H7 (cell line): ENCODE measurements around the gene CARS2. TPM values are rescaled to one million over a fixed set of nuclear protein-coding genes. Genes with fewer than 3 reads are reported as not detected.
"Not testable (repeated sequence)": the region's sequence is repeated elsewhere in the genome, so short reads cannot be mapped to it uniquely, and the experiment has no call there.

Experiments used
- DNase-seq: peaks from one replicate; pipeline ENCODE4 v3.0.0; 2012
- H3K27me3 ChIP-seq: 2 replicates; pipeline ENCODE4 v1.6.0; 2011; ENCODE audit warnings: mild to moderate bottlenecking, low read length; ENCODE audit not compliant: control insufficient read depth, insufficient read depth
- H3K36me3 ChIP-seq: replicated peaks from 2 replicates; pipeline ENCODE4 v1.5.1; 2011; ENCODE audit warnings: low read length; ENCODE audit not compliant: control insufficient read depth, insufficient read depth
- H3K4me3 ChIP-seq: 2 replicates; pipeline ENCODE4 v1.5.1; 2011; ENCODE audit warnings: low read depth, mild to moderate bottlenecking, control low read depth, low read length, moderate library complexity; ENCODE audit not compliant: insufficient read depth
- total RNA-seq: library from RNA; depleted of rRNA; stranded (reverse); fragments of >200 nt; shearing (Covaris generic); gene quantifications from 2 replicates; pipeline ENCODE4 v1.2.3, GENCODE V29; 2014

The CARS2 gene
- total RNA-seq, 1 experiment from 2014 or later = 44.3 TPM

- no peak overlapping the region for H3K4me3 ChIP-seq
- peaks cover 6% of the 10 kb centered on the region for H3K36me3 ChIP-seq
- no peaks in the 10 kb centered on the region for H3K27me3 ChIP-seq
- DNase-seq = peak; percentile 61
Measured at GRCh38 chr13:110625771-110626321, 80.1 kb downstream of the CARS2 start.

- no peak overlapping the region for H3K4me3 ChIP-seq
Measured at GRCh38 chr13:110624766-110625756, 80.9 kb downstream of the CARS2 start.

GRCh38 chr13:110620596-110620995 lies 85.3 kb downstream of the CARS2 start:
- no peak for DNase-seq
- no peaks in the 10 kb centered on the region for H3K27me3 ChIP-seq
- peaks cover 4% of the 10 kb centered on the region for H3K36me3 ChIP-seq
- no peak overlapping the region for H3K4me3 ChIP-seq

More at GRCh38 chr13:110624766-110625756, 80.9 kb downstream of the CARS2 start:
- Histone ChIP-seq H3K36me3 (peaks cover 6% of the 10 kb centered on the region), H3K27me3 (no peaks in the 10 kb centered on the region)
- peak; percentile 48 for DNase-seq

DNA sequence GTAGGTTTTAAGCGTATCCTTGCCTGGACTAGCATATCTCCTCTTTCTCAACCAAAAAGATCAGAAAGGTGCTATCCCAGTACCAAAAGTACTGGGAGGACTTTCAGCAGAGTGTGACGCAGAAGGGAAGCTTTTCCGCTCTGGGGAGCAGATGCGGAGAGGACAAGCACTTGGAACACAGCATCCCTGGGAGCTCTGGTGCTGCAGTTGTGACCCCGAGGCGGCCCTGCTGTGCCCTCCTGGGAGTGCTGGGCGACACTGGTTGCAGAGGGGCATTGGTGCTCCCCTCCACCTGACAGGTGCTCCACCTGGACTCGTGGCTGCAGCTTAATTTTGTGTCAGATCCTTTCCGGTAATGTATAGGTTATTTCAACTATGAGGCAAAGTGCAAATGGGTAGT lies 87.1 kb downstream of the CARS2 start:
- Histone ChIP-seq H3K4me3 (no peak overlapping the region), H3K27me3 (no peaks in the 10 kb centered on the region), H3K36me3 (peaks cover 4% of the 10 kb centered on the region)
- peak; percentile 29 for DNase-seq

DNA sequence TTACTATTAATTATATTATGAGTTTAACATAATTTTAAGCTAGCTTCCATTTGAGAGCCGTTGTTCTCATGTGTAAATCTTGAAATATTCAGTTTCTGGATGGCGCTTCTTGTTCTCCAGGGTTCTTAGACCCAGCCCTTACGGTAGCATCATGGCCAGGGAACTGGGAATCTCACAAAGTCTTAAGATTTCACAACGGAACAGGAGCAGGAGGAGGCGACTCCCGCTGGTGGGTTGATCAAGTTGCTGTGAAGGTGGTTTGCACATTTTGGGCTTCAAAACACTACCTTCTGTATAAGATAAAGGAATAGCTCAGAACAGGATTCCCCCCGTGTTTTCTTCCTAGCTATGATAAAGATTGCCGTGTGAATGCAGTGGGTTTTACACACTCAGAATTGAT lies 87.7 kb downstream of the CARS2 start:
- DNase-seq = peak; percentile 36
- Histone ChIP-seq H3K36me3 (peaks cover 4% of the 10 kb centered on the region), H3K4me3 (no peak overlapping the region), H3K27me3 (no peaks in the 10 kb centered on the region)

DNA sequence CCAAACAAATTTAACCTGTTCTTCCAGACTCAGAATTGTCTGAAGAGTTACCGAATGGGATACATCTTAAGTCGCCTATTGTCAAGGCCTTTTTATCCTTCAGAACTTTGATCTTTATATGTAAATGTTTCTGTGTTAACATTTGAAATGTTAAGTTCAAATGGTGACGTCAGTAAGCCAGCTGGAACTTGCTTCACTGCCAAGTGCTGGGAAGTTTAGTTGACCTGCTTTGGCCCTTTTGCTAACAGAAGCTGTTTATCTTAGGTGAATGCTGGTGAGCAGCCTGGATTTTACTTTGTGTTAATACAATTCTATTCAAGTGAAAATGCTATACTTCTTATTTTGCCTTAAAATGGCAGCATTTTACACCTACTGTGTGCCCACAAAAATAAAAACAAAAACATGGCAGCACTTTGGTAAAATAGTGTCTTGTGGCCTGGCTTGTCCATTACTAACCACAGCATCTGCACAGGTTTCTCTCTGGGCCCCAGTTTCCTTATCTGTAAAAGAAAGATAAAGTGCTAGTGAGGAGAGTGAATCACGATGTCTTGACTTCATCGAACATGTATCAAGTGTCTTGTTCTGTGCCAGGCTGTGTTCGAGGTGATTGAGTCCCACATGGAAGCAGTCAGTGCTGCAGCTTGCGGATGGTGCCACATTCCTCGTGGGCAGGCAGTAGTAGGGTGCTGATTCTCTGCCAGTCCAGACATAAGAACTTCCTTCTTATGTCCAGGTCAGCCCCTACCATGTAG lies 88.4 kb downstream of the CARS2 start:
- H3K4me3 ChIP-seq = no peak overlapping the region
- no peaks in the 10 kb centered on the region for H3K36me3 ChIP-seq
- H3K27me3 ChIP-seq = no peaks in the 10 kb centered on the region
- DNase-seq = peak; percentile 59

GRCh38 chr13:110616103-110617101 lies 89.5 kb downstream of the CARS2 start:
- peak overlapping the region; percentile 89 for H3K4me3 ChIP-seq
- H3K36me3 ChIP-seq = no peaks in the 10 kb centered on the region
- peak; percentile 53 for DNase-seq
- no peaks in the 10 kb centered on the region for H3K27me3 ChIP-seq

- no peaks in the 10 kb centered on the region for H3K36me3 ChIP-seq
- DNase-seq = peak; percentile 98
- H3K27me3 ChIP-seq = no peaks in the 10 kb centered on the region
- peak within 1 kb of the TSS; percentile 89 for H3K4me3 ChIP-seq
Measured at GRCh38 chr13:110615322-110616102, 90.4 kb downstream of the CARS2 start, which contains the start of gene NAXD. TSS of gene NAXD (plus strand) at chr13:110615545. CDS start at chr13:110615602, 57 bp downstream.

- no peak for DNase-seq
- no peaks in the 10 kb centered on the region for H3K27me3 ChIP-seq
- no peaks in the 10 kb centered on the region for H3K36me3 ChIP-seq
- peak overlapping the region; percentile 89 for H3K4me3 ChIP-seq
Measured at GRCh38 chr13:110615005-110615321, 91.0 kb downstream of the CARS2 start.

DNA sequence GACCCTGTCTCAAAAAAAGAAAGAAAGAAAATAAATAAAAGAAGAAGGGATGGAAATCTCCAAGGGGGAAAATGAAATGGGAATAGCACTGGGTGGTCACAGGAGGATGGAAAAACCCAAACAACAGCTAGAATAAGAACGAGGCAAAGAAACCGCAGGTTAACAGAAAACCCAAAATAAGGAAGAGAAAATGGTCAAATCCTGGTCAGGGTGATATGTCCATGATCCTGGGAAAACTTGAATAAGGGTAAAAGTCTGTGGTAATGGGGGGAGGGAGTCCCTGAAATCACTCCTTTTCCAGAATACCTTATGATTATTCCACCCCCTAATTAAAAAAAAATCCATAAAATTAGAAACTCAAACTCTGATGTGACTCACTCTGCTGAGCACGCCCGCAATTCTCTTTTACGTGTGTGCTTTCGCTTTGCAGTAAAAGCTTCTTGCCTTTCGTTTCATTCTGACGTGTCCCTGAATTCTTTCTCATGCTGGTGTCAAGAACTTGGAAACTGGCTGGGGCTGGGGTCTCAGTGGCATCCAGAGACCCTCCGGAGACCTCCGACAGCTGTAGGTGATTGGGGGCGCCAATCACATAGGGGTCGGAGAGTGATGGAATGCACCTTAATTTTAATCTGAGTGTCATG lies 94.8 kb downstream of the CARS2 start:
- DNase-seq = peak; percentile 16
- Histone ChIP-seq H3K36me3 (no peaks in the 10 kb centered on the region), H3K27me3 (no peaks in the 10 kb centered on the region), H3K4me3 (no peak overlapping the region)

- no peak for DNase-seq
- Histone ChIP-seq H3K4me3 (no peak overlapping the region), H3K36me3 (no peaks in the 10 kb centered on the region), H3K27me3 (no peaks in the 10 kb centered on the region)
Measured at GRCh38 chr13:110607675-110608224, 98.2 kb downstream of the CARS2 start.

DNA sequence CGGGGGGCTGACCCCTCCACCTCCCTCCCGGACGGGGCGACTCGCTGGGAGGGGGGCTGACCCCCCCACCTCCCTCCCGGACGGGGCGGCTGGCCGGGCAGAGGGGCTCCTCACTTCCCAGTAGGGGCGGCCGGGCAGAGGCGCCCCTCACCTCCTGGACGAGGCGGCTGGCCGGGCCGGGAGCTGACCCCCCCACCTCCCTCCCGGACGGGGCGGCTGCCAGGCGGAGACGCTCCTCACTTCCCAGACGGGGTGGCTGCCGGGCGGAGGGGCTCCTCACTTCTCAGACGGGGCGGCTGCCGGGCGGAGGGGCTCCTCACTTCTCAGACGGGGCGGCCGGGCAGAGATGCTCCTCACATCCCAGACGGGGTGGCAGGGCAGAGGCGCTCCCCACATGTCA lies 99.6 kb downstream of the CARS2 start:
- not testable (repeated sequence) for H3K36me3 ChIP-seq, H3K4me3 ChIP-seq, H3K27me3 ChIP-seq, DNase-seq
